ENCODE measurements around the gene VEZT.

Gene VEZT

DNA sequence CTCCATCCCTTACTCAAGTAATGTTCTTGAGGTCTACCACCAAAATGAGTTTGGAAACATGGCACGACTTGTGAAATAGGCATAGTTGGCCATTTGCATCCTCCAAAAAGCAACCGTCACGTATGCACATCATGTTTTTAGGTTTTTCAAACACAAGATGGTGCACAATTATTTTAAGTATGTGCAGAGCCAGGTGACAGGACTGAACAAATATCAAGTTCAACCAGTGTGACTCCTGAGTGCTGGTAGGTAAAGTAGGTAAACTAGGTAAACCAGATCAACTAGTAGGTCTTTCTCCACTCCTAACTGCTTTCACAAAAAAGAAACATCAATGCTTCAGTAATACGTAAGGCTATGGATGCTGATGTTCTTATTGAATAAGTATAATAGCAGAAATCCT lies 39.5 kb upstream of the VEZT start:
- H3K4me3 ChIP-seq (ENCODE audit: low read depth, low read length), result no peak overlapping the region
- TF ChIP-seq, protein P1, sequence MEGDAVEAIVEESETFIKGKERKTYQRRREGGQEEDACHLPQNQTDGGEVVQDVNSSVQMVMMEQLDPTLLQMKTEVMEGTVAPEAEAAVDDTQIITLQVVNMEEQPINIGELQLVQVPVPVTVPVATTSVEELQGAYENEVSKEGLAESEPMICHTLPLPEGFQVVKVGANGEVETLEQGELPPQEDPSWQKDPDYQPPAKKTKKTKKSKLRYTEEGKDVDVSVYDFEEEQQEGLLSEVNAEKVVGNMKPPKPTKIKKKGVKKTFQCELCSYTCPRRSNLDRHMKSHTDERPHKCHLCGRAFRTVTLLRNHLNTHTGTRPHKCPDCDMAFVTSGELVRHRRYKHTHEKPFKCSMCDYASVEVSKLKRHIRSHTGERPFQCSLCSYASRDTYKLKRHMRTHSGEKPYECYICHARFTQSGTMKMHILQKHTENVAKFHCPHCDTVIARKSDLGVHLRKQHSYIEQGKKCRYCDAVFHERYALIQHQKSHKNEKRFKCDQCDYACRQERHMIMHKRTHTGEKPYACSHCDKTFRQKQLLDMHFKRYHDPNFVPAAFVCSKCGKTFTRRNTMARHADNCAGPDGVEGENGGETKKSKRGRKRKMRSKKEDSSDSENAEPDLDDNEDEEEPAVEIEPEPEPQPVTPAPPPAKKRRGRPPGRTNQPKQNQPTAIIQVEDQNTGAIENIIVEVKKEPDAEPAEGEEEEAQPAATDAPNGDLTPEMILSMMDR (IDR thresholded peaks at IDR 0.05; ENCODE audit: control insufficient read depth, extremely low read depth, insufficient read depth), result no peak
- DNase-seq (ENCODE audit: low read depth), result no peak

DNA sequence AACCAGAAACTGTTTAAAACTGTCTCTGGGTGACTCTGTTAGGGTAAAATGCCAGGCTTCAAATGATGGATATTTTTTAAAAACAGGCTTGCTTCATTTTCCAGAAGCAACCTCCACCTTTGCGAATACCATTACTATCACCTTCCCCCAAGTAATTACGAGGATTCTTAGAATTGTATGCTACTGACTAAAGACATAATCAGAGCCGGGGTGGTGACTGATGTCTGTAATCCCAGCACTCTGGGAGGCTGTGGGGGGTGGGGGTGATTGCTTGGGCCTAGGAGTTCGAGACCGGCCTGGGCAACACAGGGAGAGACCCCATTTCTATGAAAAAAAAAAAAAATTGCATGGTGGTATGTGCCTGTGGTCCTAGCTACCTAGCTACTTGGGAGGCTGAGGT lies 38.6 kb upstream of the VEZT start:
- no peak for DNase-seq (ENCODE audit: low read depth)
- TF ChIP-seq, protein P1 (IDR thresholded peaks at IDR 0.05; ENCODE audit: control insufficient read depth, extremely low read depth, insufficient read depth), result no peak
- H3K4me3 ChIP-seq (ENCODE audit: low read depth, low read length), result no peak overlapping the region

DNA sequence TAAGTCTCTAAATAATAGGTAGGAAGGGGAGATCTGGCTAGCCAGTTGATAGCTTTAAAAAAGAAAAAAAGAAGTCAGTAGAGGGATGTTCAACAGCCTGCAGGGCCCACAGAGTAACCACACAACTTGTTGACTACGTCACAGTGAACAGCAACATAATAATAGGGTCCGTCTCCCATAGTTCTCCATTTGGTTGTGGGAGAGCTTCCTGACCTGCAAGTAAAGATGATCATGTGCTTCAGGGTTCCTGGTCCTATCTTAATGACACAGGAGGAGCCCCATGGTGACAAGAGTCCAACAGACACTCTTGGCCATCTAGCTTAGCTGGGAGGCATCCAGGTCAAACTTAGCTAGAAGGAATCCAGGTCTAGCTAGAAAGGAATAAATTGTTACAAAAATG lies 36.5 kb upstream of the VEZT start:
- no peak overlapping the region for H3K4me3 ChIP-seq (ENCODE audit: low read depth, low read length)
- no peak for DNase-seq (ENCODE audit: low read depth)
- TF ChIP-seq, protein P1 (IDR thresholded peaks at IDR 0.05; ENCODE audit: control insufficient read depth, extremely low read depth, insufficient read depth), result no peak

DNA sequence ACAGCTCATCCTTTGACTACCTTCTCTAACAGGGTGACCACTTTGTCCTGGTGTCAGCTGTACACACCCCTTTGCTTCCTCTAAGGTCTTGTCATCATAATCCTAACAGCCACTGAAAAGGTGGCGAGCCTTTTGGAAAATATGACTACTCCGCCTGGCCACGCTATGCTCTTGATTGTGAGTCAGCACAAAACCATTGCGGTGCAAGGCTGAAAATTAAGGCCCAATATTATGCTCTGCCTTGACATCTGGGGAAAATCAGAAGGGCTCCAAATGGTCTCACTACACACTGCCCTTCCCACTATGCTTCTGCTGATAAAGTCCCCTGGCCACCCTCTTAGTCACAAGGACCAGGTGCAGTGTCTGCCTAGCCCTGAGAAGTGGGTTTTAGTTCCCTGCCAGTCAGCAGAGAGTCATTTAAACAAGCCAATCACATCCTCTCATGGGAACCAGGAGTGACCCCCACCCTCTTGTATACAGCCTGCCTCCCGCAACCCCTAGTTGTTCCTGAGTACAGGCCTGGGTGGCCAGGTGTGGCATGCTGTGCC lies 34.7 kb upstream of the VEZT start:
- no peak overlapping the region for H3K4me3 ChIP-seq (ENCODE audit: low read depth, low read length)
- TF ChIP-seq, protein P1 (IDR thresholded peaks at IDR 0.05; ENCODE audit: control insufficient read depth, extremely low read depth, insufficient read depth), result no peak
- DNase-seq (ENCODE audit: low read depth), result no peak

DNA sequence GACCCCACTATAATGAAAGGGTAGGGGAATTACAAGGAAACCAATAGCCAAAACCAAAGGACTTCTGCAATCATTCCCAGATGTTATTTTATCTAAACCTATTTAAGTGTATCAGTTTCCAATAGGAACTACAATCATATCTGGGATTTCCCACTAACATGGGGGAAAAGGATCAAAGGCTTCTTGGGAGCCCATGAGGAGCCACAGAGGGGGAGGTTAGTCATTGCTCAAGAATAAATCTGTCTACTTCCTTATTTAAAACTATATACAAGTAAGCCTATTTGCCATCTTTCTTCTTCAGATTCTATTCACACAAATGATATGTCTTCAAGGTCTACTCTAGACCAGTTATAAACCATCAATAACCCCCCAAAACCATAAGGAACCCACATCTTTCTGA lies 33.5 kb upstream of the VEZT start:
- no peak for DNase-seq (ENCODE audit: low read depth)
- H3K4me3 ChIP-seq (ENCODE audit: low read depth, low read length), result no peak overlapping the region
- TF ChIP-seq, protein P1 (IDR thresholded peaks at IDR 0.05; ENCODE audit: control insufficient read depth, extremely low read depth, insufficient read depth), result no peak

DNA sequence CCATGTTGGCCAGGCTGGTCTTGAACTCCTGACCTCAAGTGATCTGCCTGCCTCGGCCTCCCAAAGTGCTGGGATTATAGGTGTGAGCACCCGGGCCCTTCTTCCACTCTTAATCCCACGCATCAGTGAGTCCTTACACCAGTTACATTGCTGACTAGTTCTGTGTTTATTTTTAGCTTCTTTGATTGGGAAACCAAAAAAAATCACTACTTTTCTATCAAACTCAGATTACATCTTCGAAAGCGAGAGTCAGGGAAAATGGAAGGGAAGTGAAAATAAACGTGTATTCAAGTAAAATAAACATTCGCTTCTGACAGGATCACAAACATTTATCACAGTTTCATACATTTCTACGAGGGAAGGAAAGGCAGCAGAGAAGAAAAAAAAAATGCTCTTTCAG lies 32.5 kb upstream of the VEZT start:
- DNase-seq (ENCODE audit: low read depth), result no peak
- TF ChIP-seq, protein P1 (IDR thresholded peaks at IDR 0.05; ENCODE audit: control insufficient read depth, extremely low read depth, insufficient read depth), result no peak
- no peak overlapping the region for H3K4me3 ChIP-seq (ENCODE audit: low read depth, low read length)

DNA sequence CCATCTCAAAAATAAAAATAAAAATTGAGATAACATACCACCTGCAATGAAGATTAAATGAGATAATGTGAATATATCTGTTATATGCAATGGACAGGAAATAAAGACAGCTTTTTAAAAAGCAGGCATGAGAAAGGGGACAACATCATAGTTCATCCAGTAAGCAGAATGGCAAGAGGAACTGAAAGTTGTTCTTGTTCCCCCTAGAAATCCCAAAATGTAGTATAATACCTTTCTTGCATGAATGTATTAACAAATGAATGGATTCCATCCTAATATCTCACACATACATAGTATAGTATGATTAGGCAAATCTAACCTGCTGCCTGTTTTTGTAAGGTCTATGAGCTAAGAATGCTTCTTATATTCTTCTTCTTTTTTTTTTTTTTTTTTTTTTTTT lies 31.8 kb upstream of the VEZT start:
- DNase-seq (ENCODE audit: low read depth), result no peak
- H3K4me3 ChIP-seq (ENCODE audit: low read depth, low read length), result no peak overlapping the region
- TF ChIP-seq, protein P1 (IDR thresholded peaks at IDR 0.05; ENCODE audit: control insufficient read depth, extremely low read depth, insufficient read depth), result no peak

Measured in LNCaP clone FGC (cell line).